HG03025 (cell line): Measurements from ENCODE around the gene SP6.

Experiments
- ATAC-seq: cut with Tn5 transposase; IDR thresholded peaks from one replicate; pipeline ENCODE4 v1.9.1; 2021; ENCODE audit warnings: mild to moderate bottlenecking, moderate library complexity; ENCODE audit not compliant: unreplicated experiment, low FRiP score

Gene SP6

GRCh38 chr17:47850692-47851573, at the start of gene SP6:
Gene SP6, minus strand, starts transcription at chr17:47851163. Its CDS starts 2,734 bp downstream, at chr17:47848429.
- no peak for ATAC-seq

- no peak for ATAC-seq
Measured at GRCh38 chr17:47899643-47900042, 48.7 kb upstream of the SP6 start.

- ATAC-seq = no peak
Measured at GRCh38 chr17:47898241-47898640, 47.3 kb upstream of the SP6 start.

GRCh38 chr17:47897561-47897960, 46.6 kb upstream of the SP6 start:
- no peak for ATAC-seq

GRCh38 chr17:47896672-47897490, 45.9 kb upstream of the SP6 start:
- no peak for ATAC-seq

- peak; percentile 88 for ATAC-seq
Measured at GRCh38 chr17:47895856-47896671, 45.1 kb upstream of the SP6 start, which contains the start of gene SP2. Gene SP2, plus strand, starts transcription at chr17:47896236. Its CDS starts 51 bp downstream, at chr17:47896287.

GRCh38 chr17:47895347-47895855, 44.4 kb upstream of the SP6 start:
- no peak for ATAC-seq

- ATAC-seq = no peak
Measured at GRCh38 chr17:47894498-47895346, 43.8 kb upstream of the SP6 start.

- ATAC-seq = no peak
Measured at GRCh38 chr17:47891545-47892088, 40.7 kb upstream of the SP6 start.

GRCh38 chr17:47889734-47890529, 39.0 kb upstream of the SP6 start:
- no peak for ATAC-seq

- ATAC-seq = no peak
Measured at GRCh38 chr17:47888293-47888692, 37.3 kb upstream of the SP6 start.

GRCh38 chr17:47884905-47885730, 34.2 kb upstream of the SP6 start:
- no peak for ATAC-seq

GRCh38 chr17:47884427-47884740, 33.4 kb upstream of the SP6 start:
- no peak for ATAC-seq

- ATAC-seq = no peak
Measured at GRCh38 chr17:47883589-47884426, 32.8 kb upstream of the SP6 start.

GRCh38 chr17:47882695-47883588, 32.0 kb upstream of the SP6 start:
- ATAC-seq = no peak

GRCh38 chr17:47882247-47882646, 31.3 kb upstream of the SP6 start:
- no peak for ATAC-seq
